ENCODE measurements around the gene RUVBL2. TPM values are rescaled to one million over a fixed set of nuclear protein-coding genes. Genes with fewer than 3 reads are reported as not detected.
A peak's percentile ranks its signal among the peaks of the same experiment; 100 is the strongest.
"Not testable (repeated sequence)": the region's sequence is repeated elsewhere in the genome, so short reads cannot be mapped to it uniquely, and the experiment has no call there.

RUVBL2 gene
- total RNA-seq, 1 donor, result 119 TPM

GRCh38 chr19:49017666-49018351, 24.1 kb downstream of the RUVBL2 start:
- peak; percentile 67 for TF ChIP-seq CTCF (IDR thresholded peaks at IDR 0.05; ENCODE audit: insufficient read depth, low read length)
- DNase-seq (ENCODE audit: low read depth), result peak; percentile 30
- H3K4me3 ChIP-seq (ENCODE audit: low read depth, low read length), result peak overlapping the region; percentile 46

DNA sequence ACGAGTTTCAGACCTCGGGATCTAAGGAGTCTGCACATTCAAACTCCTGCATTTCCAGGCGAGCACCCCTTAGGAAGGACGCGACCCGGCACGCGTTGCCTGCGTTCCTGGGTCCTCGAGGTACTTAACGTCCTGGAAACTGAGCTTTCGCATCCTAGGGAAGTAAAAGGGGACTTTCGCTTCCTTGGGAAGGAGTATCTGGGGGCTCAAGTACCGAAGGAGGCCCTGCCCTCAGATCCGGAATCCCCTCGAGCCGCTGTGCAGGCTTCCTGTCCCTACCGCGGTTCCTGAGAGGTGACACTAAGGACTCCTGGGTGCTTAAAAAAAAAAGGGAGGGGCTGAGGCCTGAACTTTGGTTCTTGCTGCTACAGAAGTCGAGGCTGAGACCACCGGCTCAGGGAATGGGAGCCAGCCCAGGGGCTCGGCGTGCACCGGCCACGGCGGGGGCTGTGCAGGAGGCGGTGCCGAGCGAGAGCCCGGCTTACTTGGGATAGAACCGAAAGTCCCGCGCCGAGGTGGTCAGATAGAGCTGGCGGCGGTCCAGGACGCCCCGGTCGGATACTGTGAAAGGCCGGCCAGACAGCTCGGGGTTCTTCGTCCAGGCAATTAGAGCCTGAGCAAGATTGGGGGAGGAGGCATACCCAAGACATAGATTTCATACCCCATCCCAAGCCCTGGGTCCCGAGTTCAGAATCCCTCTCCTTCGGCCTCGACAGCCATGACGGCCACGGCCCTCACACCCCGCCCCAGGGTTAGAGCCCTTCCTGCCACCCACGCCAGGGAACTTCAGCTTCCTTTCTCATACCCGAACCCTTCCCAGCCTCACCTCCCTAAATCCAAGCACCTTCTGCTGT, 24.9 kb downstream of the RUVBL2 start:
- DNase-seq (ENCODE audit: low read depth), result not testable (repeated sequence)

DNA sequence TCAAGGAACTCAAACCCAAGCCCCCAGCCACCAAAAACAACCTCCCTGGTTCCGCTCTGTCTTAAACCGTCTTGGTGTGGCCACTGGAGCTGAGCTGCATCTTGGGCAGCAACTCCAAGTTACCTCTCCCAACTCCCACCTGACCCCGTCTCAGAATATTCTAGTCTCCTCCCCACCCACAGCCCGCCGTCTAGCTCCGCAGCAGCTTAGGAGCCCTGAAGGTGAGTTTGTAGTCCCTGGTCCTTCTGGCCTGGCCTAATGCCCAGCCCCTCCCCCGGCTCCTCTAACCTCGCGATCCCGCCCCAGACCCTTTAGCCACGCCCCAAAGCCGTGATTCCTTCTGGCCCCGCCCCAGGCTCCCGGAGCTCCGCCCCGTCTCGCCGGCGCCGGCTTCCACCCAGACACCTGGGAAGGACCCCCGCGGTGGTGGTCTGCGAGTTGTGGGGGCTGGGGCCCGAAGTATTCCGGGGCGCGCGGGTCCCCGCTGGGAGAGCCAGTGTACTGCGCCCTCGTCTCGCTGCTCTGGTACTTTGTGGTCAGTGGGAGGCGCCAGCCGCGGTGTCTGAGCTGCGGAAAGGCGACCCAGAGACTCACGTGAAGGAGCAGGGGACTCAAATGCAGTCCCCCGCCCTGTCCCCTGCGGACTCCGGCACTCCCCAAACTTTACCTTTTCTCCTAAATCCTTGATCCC, 25.7 kb downstream of the RUVBL2 start:
- DNase-seq (ENCODE audit: low read depth), result no peak
- peak; percentile 7 for TF ChIP-seq CTCF (IDR thresholded peaks at IDR 0.05; ENCODE audit: insufficient read depth, low read length)
- peak overlapping the region; percentile 9 for H3K4me3 ChIP-seq (ENCODE audit: low read depth, low read length)

More for the DNA sequence above, 24.9 kb downstream of the RUVBL2 start:
- H3K4me3 ChIP-seq (ENCODE audit: low read depth, low read length), result peak overlapping the region; percentile 46

DNA sequence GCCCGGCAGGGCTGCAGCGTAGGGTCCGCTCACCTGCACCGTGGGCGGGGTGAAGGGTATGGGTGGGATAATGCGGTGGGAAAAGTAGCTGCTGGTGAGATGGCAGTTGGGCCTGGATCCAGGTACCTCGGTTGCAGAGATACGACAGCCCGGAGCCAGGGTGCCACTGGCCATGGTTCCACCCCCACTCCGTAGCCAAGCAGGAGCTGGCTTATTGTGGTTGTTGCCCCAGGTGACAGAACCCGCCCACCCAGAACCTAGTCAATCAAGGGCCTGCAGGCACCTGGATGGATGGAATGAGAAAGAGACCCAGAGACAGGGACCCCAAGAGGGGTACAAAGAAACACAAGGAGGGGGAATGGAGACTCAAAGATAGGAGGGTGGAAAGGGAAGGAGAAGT, 26.7 kb downstream of the RUVBL2 start:
- no peak for TF ChIP-seq CTCF (IDR thresholded peaks at IDR 0.05; ENCODE audit: insufficient read depth, low read length)
- no peak overlapping the region for H3K4me3 ChIP-seq (ENCODE audit: low read depth, low read length)
- no peak for DNase-seq (ENCODE audit: low read depth)

DNA sequence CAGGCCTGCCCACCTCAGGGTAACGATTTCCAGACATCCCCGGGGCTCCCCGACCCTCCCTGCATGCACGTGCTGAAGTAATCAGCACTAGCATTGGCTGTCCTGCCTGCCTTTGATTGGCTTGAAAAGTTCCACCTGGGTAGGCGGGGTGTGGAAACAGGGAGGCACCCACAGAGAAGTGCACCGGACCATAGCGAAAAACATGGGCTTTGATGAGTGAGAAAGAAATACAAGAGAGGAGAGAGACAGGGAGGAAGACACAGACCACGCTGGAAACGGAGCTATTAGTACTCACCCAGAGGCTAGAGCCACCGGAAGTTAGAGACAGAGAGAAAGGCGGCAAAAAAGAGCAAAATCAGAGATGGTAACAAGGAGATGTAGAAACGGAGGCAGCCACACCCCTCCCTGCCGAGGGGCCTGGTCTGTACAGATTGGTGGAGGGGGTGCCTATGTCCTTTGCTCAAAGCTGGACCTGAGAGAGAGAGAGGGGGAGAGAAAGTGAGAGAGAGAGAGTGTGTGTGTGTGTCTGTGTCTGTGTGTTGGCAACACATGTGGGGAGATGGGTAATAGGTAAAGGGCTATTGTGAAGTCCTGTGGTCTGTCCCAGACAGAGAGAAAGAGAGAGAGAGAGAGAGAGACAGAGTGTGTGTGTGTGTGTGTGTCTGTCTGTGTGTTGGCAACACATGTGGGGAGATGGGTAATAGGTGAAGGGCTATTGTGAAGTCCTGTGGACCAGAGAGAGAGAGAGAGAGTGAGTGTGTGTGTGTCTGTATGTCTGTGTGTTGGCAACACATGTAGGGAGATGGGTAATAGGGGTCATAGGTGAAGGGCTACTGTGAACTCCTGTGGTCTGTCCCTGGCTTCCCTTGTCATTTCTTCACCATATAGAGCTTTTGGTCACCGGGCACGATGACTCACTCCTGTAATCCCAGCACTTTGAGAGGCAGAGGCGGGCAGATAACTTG, 27.5 kb downstream of the RUVBL2 start:
- no peak for DNase-seq (ENCODE audit: low read depth)
- no peak overlapping the region for H3K4me3 ChIP-seq (ENCODE audit: low read depth, low read length)
- TF ChIP-seq CTCF (IDR thresholded peaks at IDR 0.05; ENCODE audit: insufficient read depth, low read length), result no peak

GRCh38 chr19:49022116-49022515, 28.4 kb downstream of the RUVBL2 start:
- no peak for TF ChIP-seq CTCF (IDR thresholded peaks at IDR 0.05; ENCODE audit: insufficient read depth, low read length)
- H3K4me3 ChIP-seq (ENCODE audit: low read depth, low read length), result no peak overlapping the region
- no peak for DNase-seq (ENCODE audit: low read depth)

DNA sequence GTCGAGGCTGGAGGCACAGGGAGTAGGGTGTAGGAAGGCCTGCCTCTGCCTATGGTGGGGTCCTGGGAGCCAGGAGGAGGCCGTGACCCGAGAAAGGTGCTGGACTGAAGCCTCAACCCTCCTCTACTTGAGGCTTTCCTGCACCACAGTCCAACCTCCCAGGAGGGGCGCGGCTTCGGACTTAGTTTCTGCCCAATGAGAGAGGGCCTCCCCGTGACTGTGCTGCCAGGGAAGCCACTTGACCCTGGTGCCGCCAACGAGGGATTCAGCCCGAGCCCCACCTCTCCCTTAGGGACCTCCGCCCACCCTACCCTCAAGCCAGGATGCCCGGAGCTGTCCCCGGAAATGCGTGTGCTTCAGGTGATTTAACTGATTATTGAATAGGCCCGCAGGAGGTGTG, 30.5 kb downstream of the RUVBL2 start, which contains the start of gene CGB3:
Gene CGB3, minus strand, starts transcription at position 101 of the 400 bp plus-strand sequence. CDS start 362 bp downstream, outside the sequence.
- DNase-seq (ENCODE audit: low read depth); H3K4me3 ChIP-seq (ENCODE audit: low read depth, low read length): not testable (repeated sequence)

DNA sequence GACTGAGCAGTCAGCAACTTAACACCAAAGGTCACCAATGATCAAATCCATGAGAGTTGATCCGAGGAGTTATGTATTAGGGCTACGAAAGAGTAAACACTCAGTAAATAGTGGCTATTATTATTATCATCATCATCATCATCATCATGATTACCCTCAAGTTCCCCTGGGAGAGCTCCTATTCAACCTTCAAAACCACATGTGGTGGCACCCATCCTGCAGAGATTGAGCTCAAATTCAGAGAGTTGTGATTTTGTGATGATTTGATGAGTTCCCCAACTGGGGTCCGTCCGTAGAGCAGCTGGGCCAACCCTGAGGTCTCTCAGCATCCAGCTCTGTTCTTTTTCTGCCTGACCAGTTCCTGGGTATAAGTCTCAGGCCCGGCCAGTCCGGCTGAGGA, 31.4 kb downstream of the RUVBL2 start:
- not testable (repeated sequence) for H3K4me3 ChIP-seq (ENCODE audit: low read depth, low read length)

GRCh38 chr19:49025599-49025998, 31.9 kb downstream of the RUVBL2 start:
- H3K4me3 ChIP-seq (ENCODE audit: low read depth, low read length); DNase-seq (ENCODE audit: low read depth): not testable (repeated sequence)

More for the DNA sequence above, 31.4 kb downstream of the RUVBL2 start:
- DNase-seq (ENCODE audit: low read depth), result not testable (repeated sequence)

DNA sequence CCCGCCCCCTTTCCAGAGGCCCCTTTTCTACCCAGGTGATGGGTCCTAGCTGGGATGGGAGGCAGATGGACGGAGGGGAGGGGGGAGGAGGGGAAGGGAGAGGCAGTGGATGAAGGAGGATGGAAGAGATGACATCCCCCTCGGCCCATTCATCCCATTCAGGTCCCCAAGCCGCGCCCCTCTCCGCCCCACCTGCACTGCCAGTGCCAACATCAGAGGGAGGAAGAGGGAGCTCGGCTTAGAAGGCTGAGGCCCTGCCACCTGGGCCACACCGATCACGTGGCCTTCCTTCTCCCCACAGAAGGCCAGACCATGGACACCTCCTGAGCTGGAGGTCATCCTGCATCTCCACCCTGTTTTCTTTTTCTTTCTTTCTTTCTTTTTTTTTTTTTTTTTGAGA, 35.0 kb downstream of the RUVBL2 start:
- DNase-seq (ENCODE audit: low read depth); H3K4me3 ChIP-seq (ENCODE audit: low read depth, low read length): not testable (repeated sequence)

GRCh38 chr19:49029749-49030148, 36.1 kb downstream of the RUVBL2 start:
- not testable (repeated sequence) for DNase-seq (ENCODE audit: low read depth); H3K4me3 ChIP-seq (ENCODE audit: low read depth, low read length)
